ENCODE measurements around the gene GPR61.

GPR61 gene

DNA sequence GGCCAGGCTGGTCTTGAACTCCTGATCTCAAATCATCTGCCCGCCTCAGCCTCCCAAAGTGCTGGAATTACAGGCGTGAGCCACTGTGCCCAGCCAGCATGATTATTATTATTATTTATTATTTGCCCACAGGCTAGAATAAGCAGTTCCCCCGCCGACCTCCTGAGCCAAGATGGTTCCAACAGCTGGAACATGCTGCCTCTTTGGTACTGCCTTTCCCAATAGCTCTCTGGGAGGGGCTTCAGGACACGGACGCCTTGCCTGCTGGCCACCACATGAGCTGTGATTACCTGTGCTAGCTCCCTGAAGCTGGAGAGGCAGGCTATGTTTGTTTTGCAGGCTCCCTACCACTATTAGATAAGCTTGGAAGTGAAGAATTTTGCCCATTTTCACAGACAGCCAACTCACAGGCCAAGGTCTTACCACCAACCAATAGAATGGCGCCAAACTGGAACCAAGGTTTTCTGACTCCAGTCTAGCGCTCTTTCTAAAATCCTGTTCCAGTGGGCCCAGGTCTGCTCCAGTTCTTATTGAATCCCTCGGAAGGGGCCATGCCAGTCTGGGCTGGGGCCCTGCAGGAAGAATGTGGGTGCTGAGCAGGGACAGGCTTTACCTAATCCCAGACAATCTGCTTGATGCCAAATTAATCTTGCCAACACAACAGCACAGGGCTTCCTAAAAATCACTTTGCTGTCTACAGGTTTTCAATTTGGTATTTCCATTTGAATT is 2.1 kb upstream of the GPR61 start:
- no peak for DNase-seq

DNA sequence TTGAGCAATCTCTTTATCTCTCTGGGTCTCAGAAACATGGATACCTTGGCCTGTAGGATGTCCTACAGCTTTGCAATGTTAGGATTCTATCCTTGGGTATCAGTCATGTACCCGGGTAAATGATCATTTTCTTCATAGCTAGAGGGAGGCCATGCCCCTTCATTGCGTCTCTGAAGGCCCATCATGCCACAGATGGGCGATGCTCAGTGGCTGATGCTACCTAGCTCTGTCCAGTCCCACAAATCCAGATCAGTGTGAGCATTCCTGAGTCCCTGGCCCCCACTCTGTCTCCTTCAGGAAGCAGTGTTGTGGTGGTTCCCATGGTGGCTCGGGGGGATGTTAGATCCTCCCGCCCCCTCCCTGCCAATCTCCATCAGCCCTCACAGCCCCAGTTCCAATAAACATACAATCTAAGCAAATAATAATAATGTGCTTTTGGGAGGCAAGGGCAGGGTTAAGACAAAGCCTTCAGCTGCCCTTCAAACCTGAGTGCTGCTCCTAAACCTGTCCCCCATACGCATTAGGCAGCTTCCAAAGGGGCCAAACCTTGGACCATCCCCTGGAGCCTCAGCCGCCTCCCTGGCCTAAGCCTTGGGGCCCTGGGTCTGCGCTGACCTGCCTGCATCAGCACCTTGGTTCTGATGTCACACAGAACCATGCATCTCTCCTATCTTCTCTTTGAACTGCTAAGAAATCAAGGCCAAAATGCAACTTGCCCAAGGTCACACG is 681 bp upstream of the GPR61 start:
- no peak for DNase-seq

DNA sequence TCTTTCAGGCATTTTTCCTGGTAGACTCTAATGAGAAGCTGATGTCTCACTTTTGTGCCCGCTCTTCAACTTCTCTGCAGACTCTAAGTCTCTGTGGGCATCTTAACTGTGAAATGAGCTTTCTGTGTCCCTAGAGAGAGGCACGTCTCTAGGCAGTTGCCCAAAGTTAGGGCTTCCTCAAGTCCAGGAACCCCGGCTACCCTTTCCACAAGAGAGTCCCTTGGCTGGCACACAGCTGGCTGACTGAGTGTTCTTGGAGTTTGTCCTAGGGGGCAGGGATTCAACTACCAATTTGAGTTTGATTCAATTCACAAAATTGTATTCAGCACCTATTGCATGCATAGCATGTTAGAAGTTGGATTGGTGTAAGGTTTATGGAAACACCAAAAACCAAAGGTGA is 1.4 kb downstream of the GPR61 start:
- no peak for DNase-seq

DNA sequence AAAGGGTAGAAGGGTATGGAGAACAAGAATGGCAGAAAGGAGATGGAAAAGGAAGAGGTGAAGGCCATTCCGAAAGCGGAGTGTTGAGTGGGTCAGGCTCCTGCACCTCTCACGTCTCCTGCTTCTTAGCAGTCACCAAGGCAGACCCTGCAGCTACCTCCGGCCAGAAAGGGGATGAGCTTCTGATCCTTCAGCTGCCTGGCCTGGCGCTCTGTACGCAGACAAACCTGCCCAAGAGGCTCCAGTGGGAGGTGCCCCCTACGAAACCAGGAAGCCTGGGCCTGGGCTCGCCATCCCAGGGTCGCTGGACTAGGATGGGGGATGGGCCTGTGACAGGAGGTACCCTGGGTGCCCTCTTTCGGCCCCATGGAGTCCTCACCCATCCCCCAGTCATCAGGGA is 3.0 kb downstream of the GPR61 start:
- no peak for DNase-seq

DNA sequence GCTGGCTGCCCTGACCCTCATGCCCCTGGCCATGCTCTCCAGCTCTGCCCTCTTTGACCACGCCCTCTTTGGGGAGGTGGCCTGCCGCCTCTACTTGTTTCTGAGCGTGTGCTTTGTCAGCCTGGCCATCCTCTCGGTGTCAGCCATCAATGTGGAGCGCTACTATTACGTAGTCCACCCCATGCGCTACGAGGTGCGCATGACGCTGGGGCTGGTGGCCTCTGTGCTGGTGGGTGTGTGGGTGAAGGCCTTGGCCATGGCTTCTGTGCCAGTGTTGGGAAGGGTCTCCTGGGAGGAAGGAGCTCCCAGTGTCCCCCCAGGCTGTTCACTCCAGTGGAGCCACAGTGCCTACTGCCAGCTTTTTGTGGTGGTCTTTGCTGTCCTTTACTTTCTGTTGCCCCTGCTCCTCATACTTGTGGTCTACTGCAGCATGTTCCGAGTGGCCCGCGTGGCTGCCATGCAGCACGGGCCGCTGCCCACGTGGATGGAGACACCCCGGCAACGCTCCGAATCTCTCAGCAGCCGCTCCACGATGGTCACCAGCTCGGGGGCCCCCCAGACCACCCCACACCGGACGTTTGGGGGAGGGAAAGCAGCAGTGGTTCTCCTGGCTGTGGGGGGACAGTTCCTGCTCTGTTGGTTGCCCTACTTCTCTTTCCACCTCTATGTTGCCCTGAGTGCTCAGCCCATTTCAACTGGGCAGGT is 3.8 kb downstream of the GPR61 start:
- DNase-seq = no peak

DNA sequence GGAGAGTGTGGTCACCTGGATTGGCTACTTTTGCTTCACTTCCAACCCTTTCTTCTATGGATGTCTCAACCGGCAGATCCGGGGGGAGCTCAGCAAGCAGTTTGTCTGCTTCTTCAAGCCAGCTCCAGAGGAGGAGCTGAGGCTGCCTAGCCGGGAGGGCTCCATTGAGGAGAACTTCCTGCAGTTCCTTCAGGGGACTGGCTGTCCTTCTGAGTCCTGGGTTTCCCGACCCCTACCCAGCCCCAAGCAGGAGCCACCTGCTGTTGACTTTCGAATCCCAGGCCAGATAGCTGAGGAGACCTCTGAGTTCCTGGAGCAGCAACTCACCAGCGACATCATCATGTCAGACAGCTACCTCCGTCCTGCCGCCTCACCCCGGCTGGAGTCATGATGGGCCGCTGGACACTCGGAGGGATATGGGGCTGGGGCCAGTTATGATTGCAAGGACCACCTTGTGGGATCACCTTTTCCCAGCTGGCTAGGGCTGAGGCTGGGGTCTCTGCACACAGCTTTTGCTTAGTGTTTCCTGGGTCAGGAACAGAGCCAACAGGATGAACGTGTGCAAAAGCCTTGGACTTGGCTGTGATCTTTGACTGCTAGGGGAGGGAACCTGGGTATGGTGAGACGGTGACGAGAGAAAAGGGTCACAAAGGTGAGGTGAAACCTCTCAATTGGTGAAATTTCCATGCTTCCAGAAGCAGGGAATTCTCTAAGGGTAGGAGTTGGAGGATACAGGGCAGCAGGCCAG is 4.5 kb downstream of the GPR61 start:
- no peak for DNase-seq

DNA sequence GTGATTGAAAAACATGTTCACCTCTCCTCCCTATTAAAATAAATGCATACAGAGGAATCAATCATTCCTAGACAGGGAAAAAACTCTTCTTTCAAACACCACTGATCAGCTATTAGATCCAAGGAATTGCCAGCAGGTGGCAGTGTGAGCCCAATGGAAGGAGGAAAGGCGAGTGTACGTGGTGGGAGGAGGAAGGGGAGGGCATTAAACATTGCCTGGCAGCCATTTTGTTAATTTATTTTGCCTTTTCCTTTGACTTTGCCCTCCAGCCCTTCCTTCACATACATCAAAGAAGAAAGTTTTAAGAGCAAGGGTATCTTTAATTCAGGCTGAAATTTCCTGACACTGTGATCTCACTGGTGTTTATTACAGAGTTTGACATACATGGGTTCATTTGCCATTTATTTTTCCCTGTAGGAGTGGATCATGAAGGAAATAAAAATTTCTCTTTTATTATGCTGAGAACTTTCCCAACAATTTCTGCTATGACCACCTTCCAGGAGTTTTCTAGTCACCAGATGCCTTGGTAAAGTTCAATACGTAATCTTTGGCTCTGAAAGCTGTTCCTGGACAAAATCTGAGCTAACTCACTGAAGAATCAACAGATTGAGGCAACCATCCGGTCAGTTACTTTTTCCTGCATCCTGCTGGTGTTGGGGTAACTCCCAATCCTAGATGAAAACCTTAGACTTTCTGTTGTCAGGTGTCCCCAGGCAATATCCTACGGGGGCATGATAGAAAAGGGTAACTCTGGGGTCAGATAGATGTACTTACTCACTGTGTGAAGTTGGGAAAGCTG is 6.8 kb downstream of the GPR61 start:
- peak; percentile 89 for DNase-seq

DNA sequence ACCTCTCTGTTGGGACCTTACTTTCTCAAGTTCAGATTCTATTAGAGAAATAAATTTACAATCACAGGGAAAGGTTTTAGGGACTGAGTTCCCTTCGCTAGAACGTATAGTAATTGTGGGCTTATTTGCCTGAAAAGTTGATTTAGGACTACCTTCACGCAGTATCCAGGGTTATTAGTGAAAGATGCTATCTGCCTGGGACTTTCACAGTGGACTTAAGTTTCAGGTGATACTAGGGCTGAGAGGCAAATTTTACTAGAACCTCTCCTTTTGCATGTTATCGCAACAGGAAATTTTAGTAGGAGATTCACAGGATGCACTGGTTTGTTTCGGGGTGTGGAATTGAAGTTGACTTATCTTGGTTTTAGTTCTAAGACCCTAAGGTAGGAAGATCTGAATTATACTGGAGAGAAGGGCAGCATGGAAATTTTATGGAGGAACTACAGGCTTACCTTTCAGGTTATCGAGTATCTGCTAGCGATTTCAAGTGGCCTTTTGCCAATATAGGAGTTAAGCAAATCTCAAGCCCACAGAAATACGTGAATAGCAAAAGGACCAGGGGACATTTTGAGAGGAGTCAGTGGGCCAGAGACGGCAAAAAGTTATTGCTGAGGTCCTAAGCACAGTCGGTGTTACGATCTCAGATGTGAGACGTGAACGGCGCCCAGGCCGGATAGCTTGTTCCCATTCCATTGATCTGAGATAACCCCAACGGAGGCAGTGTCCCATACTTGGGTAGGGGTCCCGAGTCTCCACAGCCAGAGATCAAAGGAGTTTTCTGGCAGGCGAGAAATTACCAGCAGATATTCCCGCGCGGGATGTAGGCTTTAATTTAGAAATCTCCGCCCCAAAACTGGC is 8.0 kb downstream of the GPR61 start:
- no peak for DNase-seq

DNA sequence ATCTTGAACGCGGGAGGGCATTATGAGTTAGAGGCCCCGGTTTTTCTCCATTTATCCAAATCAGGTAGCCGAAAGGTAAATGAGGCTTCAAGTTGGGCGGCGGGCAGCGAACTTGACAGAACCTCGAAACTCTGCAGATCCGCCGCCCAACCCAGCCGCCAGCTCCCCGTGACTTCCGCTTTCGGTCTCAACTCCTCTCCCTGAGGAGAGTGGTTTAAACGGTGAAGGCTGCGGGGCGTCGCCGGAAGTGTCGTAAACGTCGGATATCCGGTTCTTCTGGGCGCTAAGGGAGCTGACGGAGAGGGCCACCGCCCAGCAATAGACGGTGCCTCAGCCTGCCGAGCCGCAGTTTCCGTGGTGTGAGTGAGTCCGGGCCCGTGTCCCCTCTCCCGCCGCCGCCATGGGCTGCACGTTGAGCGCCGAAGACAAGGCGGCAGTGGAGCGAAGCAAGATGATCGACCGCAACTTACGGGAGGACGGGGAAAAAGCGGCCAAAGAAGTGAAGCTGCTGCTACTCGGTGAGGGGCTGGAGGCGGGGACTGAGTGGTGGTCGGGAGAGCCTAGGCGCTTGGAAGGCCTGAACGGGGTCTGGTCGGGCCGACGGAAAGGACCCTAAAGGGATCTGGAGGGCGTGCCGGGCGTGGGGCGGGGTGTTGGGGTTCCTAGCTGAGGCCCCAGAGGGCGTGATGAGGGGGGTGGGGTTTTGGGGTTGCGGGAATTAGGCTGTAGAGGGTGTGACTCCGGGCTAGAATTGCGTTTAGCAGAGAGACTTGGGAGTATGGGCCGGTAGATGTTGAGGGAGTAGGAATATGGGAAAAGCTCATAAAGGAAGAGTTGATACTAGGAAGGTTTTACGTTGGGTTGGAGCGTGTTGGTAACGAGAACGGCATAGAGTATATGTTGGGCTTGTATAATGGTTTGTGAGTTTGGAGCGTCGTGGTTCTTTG is 8.9 kb downstream of the GPR61 start, which contains the start of gene GNAI3:
Gene GNAI3, plus strand, starts transcription at position 295 of the 947 bp plus-strand sequence. Its CDS starts 106 bp downstream, at position 401.
- peak; percentile 88 for DNase-seq

DNA sequence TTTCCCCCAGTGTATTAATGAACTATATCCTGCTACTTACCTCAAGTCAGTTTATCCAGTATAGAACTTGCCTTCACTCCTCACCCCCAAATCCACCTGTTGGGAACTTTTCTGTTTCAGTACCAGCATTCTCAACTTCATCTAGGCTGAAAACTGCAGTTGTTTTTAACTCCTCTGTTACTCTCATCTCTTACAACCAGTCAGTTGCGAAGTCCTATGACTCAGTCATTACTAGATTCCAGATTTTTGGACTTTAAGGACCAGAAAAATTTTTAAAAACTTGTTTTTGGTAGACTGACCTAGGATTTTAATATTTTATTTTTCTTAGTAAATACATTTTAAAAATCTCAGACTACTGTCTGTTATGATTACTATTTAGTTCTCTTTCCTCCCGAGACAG is 16.9 kb downstream of the GPR61 start:
- no peak for DNase-seq

DNA sequence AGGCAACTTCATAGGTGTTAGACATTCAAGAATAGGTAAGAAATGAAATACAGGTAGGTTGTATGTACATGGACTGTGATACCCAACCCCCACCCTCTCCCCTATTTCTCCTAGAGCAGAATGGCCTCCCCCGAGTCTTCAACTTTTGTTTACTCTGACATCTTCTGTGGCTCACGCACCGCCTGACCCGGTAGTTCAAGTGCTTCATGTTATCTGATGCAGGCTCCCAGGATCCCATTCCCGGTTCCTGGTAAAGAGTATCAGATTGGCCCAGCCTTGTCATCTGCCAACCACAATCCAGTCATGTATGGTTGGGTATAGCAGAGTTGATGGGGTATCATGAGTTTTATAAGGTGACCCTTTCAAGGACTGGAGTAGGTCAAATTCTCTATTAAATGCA is 17.8 kb downstream of the GPR61 start:
- no peak for DNase-seq

DNA sequence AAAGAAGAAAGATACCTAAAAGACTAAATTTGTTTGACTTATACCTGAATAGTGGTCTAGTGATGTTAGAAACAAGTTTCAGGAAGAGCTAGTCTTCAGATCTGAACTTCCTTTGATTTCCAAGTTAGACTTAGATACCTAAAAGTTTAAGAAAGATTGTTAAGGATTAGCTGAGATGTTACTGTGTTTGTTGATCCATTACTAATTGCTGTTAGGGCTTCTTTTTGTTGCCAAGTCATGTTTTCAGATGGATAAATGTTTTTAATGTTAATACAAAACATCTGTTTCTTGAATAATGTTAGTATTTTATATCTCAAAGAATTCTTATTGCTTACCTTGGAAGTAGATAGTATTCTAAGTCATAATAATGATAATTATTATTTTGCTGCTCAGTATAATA is 20.3 kb downstream of the GPR61 start:
- DNase-seq = no peak

DNA sequence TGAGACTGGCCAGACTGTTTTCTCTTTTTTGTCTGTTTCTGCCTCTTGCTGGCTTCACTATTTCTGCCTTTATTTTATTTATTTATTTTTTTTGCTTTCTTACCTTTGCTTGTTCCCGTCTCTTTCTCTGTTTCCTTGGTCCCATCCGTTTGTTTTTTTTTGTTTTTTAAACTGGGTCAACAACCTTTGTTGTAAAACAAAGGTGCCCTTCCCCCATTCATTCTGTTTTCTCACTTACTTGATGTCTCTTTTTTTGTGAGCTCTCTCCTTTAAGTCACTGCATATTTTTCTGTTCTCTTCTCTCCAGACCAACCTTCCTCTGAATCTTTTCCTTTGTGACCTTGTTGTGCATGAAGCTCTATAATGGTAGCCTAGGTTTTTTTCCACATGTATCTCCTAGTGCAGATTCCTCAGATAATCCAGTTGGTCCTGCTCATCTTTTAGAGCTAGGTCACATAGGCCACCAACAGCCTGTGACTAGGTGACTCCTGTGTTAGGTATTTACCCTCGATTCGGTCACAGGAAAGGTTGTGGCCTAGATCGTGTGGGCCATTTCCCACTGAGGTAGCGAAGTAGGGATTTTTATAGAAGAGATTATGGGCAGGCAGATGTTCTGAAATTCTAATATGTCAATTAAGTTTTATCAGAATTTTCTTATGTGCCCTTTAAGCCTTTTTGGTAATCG is 24.7 kb downstream of the GPR61 start:
- DNase-seq = no peak

DNA sequence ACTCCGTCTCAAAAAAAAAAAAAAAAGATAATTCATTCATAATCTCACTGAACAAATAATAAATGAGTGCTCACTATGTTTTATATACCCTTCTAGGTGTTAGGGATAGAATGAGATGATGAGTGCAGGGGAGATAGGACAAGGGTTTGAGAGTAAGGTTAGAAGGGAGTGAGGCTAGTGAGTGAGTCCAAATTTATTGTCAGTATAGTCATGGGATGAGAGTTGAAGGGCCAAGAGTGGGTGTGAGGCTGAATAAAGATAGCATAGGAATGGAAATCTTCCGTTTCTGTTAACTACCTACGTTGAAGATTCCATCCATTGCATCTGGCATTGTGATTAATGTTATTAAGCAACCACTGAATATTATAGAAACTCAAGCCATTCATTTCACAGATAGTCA is 25.6 kb downstream of the GPR61 start:
- no peak for DNase-seq

DNA sequence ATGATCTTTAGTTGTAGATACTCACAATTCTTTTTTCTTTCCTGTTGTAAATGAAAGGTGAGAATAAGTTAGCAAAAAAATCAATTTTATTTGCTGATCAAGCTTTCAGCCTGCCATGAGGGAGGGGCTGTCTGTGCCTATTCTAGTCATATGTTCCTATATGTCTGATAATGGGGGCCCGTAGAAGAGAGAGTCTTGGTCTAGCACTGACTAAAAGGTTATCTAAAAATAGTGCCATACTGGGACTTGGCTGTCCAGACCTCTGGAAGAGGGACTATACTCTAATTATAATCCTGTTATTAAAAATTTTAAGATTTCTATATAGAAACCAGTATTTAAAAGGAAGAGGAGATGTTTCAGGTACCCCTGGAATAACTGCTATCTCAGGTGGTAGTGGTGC is 27.3 kb downstream of the GPR61 start:
- DNase-seq = no peak

DNA sequence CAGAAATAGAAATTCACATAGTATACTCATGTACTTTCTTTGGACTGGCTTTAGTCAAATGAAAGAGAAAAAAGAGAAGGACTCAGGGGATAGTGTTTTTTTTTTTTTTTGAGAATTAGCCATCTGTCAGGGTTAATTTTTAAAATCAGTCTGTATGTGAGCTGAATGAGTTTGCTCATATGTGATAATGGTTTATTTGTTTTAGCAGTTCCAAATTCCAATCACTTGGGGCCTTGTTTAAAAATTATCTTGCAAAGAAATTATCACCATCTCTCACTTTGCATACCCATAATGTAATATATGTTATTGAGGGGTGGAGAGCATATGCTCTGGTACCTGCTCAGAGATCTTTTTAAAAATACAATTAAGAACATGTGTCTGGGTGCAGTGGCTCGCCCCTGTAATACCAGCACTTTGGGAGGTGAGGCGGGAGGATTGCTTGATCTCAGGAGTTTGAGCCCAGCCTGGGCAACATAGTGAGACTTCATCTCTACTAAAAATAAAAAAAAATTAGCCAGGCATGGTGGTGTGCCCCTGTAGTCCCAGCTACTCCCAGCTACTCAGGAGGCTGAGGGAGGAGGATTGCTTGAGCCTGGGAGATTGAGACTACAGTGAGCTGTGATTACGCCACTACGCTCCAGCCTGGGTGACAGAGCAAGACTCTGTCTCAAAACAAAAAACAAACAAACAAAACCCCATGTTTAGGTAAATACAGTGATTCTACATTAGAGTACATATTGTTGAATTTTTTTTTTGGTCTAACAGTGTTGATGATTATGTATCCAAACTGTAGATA is 28.4 kb downstream of the GPR61 start:
- DNase-seq = peak; percentile 41

DNA sequence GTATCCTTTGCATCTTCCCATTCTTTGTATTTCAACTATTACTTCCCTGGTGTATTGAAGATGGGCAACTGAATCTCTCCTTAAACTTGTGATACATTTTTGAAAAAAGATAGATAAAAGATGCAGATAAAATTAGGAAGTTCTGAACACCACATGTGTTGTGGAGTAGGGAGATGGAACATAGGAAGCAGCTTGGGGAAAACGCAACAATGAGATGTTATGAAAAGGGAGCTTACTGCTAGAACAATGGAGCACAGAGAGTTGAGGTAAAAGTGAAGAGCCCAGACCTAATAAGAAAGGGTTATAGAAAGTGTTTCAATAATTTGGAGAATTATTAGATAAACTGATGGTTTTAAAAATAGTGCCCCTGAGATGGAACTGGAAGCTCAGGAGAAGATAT is 29.7 kb downstream of the GPR61 start:
- DNase-seq = no peak

DNA sequence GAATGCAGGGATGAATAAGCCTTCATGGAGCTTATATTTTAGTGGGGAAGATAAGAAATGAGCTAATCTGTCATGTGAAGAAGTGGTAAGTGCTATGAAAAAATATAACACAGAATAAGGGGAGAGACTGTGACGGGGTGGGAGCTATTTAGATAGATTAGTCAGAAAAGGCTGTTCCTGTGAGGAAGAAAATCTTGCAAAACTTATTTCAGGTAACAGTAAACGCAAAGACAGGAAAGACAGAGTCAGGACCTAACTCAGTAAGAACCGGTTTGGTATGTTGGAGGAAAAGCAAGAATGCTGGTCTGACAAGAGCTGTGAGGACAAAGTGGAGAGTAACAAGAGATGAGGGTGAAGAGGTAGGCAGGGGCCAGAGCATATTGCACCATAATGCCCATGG is 30.7 kb downstream of the GPR61 start:
- no peak for DNase-seq

DNA sequence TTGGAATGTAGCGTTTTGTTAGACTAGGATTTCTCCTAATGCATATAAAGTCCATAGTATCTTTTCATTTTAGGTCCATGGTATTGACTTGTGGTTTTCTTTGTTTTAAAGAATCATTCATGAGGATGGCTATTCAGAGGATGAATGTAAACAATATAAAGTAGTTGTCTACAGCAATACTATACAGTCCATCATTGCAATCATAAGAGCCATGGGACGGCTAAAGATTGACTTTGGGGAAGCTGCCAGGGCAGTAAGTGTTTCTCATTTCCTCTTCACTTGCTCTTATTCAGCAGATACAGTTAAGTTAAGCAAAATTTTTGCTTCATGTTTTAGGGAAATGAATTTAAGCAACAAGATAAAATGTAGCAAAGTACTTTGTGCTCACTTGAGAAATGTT is 34.1 kb downstream of the GPR61 start:
- no peak for DNase-seq
